ENCODE results near the gene APBA2.
A peak's percentile ranks its signal among the peaks of the same experiment; 100 is the strongest.
"Not testable (repeated sequence)": the region's sequence is repeated elsewhere in the genome, so short reads cannot be mapped to it uniquely, and the experiment has no call there.

The APBA2 gene
- 0 to 4.3 (median 0.04) reads per million in 17 experiments for total RNA-seq

- DNase-seq, result peak in 3 of 4 experiments; percentile 2 to 49 (median 31)
Measured at GRCh38 chr15:28885630-28886430, at the start of gene APBA2. Gene APBA2, plus strand, starts transcription at chr15:28885974. Its CDS starts 167,911 bp downstream, at chr15:29053885.

- DNase-seq, result not testable (repeated sequence)
Measured at GRCh38 chr15:28840285-28840684, 45.5 kb upstream of the APBA2 start.

- DNase-seq, result not testable (repeated sequence)
Measured at GRCh38 chr15:28842210-28842609, 43.6 kb upstream of the APBA2 start.

GRCh38 chr15:28843520-28843919 lies 42.3 kb upstream of the APBA2 start:
- not testable (repeated sequence) for DNase-seq

GRCh38 chr15:28844147-28844546 lies 41.6 kb upstream of the APBA2 start:
- not testable (repeated sequence) for DNase-seq

GRCh38 chr15:28847247-28847646 lies 38.5 kb upstream of the APBA2 start:
- DNase-seq, result not testable (repeated sequence)

GRCh38 chr15:28847959-28848358 lies 37.8 kb upstream of the APBA2 start:
- DNase-seq, result not testable (repeated sequence)

GRCh38 chr15:28848521-28848920 lies 37.3 kb upstream of the APBA2 start, which contains the start of gene GOLGA6L7:
Gene GOLGA6L7, minus strand, starts transcription at chr15:28848644. Its CDS starts 95 bp downstream, at chr15:28848549.
- DNase-seq, result not testable (repeated sequence)

GRCh38 chr15:28849271-28849670 lies 36.5 kb upstream of the APBA2 start:
- DNase-seq, result not testable (repeated sequence)

GRCh38 chr15:28849766-28850165 lies 36.0 kb upstream of the APBA2 start:
- not testable (repeated sequence) for DNase-seq

GRCh38 chr15:28853654-28854053 lies 32.1 kb upstream of the APBA2 start:
- not testable (repeated sequence) for DNase-seq

GRCh38 chr15:28854578-28854977 lies 31.2 kb upstream of the APBA2 start:
- not testable (repeated sequence) for DNase-seq

- peak; percentile 25 to 58 (median 50) for DNase-seq
Measured at GRCh38 chr15:28861031-28861534, 24.7 kb upstream of the APBA2 start.

GRCh38 chr15:28861589-28862293 lies 24.0 kb upstream of the APBA2 start:
- DNase-seq, result not testable (repeated sequence)

GRCh38 chr15:28868744-28869345 lies 16.9 kb upstream of the APBA2 start:
- DNase-seq, result no peak

GRCh38 chr15:28871168-28871567 lies 14.6 kb upstream of the APBA2 start:
- DNase-seq, result no peak

- DNase-seq, result no peak
Measured at GRCh38 chr15:28873006-28873405, 12.8 kb upstream of the APBA2 start.

- no peak for DNase-seq
Measured at GRCh38 chr15:28873585-28874190, 12.1 kb upstream of the APBA2 start.

- DNase-seq, result no peak
Measured at GRCh38 chr15:28875461-28876000, 10.2 kb upstream of the APBA2 start.

GRCh38 chr15:28876131-28876844 lies 9.5 kb upstream of the APBA2 start:
- DNase-seq, result no peak

GRCh38 chr15:28876845-28877185 lies 9.0 kb upstream of the APBA2 start:
- no peak for DNase-seq

- DNase-seq, result no peak
Measured at GRCh38 chr15:28878209-28878608, 7.6 kb upstream of the APBA2 start.

Measured in suppressor macrophage (primary cell).